MCF 10A (cell line): Measurements from ENCODE around the gene DENND2A. TPM values are rescaled to one million over a fixed set of nuclear protein-coding genes. Genes with fewer than 3 reads are reported as not detected.
A peak's percentile ranks its signal among the peaks of the same experiment; 100 is the strongest.

Experiments
- BruUV-seq: library from RNA; stranded (reverse); fragments of 400-500 nt; replicated peaks from 2 replicates; lab custom pipeline; 2021; lab: Mats Ljungman, UMichigan
- CTCF ChIA-PET: fragments of 300-600 bp; sonication (Branson Sonifier 250); formaldehyde crosslinking; extraction: SDS; loops from one replicate; lab custom pipeline; 2021; ENCODE audit warnings: antibody characterized with exemption, inconsistent platforms; lab: Yijun Ruan, JAX
- POLR2A ChIA-PET: fragments of 300-600, 350-650 bp; sonication (Branson Sonifier 250); formaldehyde crosslinking; extraction: SDS; loops from one replicate; lab custom pipeline; 2020; ENCODE audit warnings: antibody characterized with exemption, inconsistent platforms; lab: Yijun Ruan, JAX
- DNase-seq: peaks from one replicate; pipeline ENCODE4 v3.0.0-alpha.2; 2018; ENCODE audit not compliant: unreplicated experiment
- H3K27ac Mint-ChIP-seq: one replicate; pipeline ENCODE4 v1.8.0; 2022; ENCODE audit warnings: mild to moderate bottlenecking, low read depth, mixed read lengths; ENCODE audit not compliant: unreplicated experiment
- H3K27me3 Mint-ChIP-seq: one replicate; pipeline ENCODE4 v1.8.0; 2022; ENCODE audit warnings: mixed read lengths; ENCODE audit not compliant: insufficient read depth, unreplicated experiment
- H3K36me3 Mint-ChIP-seq: one replicate; pipeline ENCODE4 v1.8.0; 2022; ENCODE audit warnings: mild to moderate bottlenecking, moderate library complexity, mixed read lengths; ENCODE audit not compliant: insufficient read depth, unreplicated experiment
- H3K4me1 Mint-ChIP-seq: one replicate; pipeline ENCODE4 v1.8.0; 2022; ENCODE audit warnings: mixed read lengths; ENCODE audit not compliant: insufficient read depth, unreplicated experiment
- H3K4me3 Mint-ChIP-seq: one replicate; pipeline ENCODE4 v1.8.0; 2022; ENCODE audit warnings: mild to moderate bottlenecking, moderate library complexity, mixed read lengths; ENCODE audit not compliant: unreplicated experiment
- H3K9me3 Mint-ChIP-seq: one replicate; pipeline ENCODE4 v1.8.0; 2022; ENCODE audit warnings: mixed read lengths; ENCODE audit not compliant: unreplicated experiment
- CTCF ChIP-seq: fragments of 200-600 bp; IDR thresholded peaks from one replicate; pipeline ENCODE4 v1.8.0; 2022; ENCODE audit warnings: antibody characterized with exemption, mild to moderate bottlenecking; ENCODE audit not compliant: unreplicated experiment
- intact Hi-C: fragments of 100-400 bp; cut with micrococcal nuclease; formaldehyde crosslinking; loops from 2 replicates; pipeline ENCODE4 v1.14.1; 2022
- total RNA-seq: library from RNA; stranded (reverse); gene quantifications from 2 replicates; pipeline ENCODE4 v1.2.3, GENCODE V29; 2022

DENND2A gene
- total RNA-seq, 1 experiment from 2014 or later = 0.26 TPM

GRCh38 chr7:140526214-140526613 lies 114.4 kb downstream of the DENND2A start:
- CTCF ChIA-PET = interaction anchor here (0.9 to 2.3 kb wide), 5 partner anchors 9 to 127 kb away, joined by 3 to 21 read pairs (median 3); no protein-coding TSS in a partner anchor
- intact Hi-C loops = no loop called here

GRCh38 chr7:140525743-140526142 lies 114.9 kb downstream of the DENND2A start:
- DNase-seq = peak; percentile 84
- no peaks in the 10 kb centered on the region for H3K36me3 Mint-ChIP-seq
- BruUV-seq = no TSS peak
- H3K4me3 Mint-ChIP-seq = no peak overlapping the region
- peaks cover 8% of the 10 kb centered on the region for H3K4me1 Mint-ChIP-seq
- H3K27me3 Mint-ChIP-seq = peaks cover 1% of the 10 kb centered on the region
- intact Hi-C loops = no loop called here
- ChIA-PET CTCF (interaction anchor here (0.6 to 2.3 kb wide), 8 partner anchors 8 to 172 kb away, joined by 3 to 21 read pairs (median 3); no protein-coding TSS in a partner anchor), POLR2A (interaction anchor here (0.8 to 1.1 kb wide), 3 partner anchors 10 to 48 kb away, joined by 3 read pairs; no protein-coding TSS in a partner anchor)
- H3K27ac Mint-ChIP-seq = no peak overlapping the region
- no peak for TF ChIP-seq CTCF
- H3K9me3 Mint-ChIP-seq = no peaks in the 10 kb centered on the region

More at GRCh38 chr7:140526214-140526613, 114.4 kb downstream of the DENND2A start:
- no peak overlapping the region for H3K27ac Mint-ChIP-seq
- POLR2A ChIA-PET = interaction anchor here (1.0 to 1.1 kb wide), 2 partner anchors 14 to 48 kb away, joined by 3 read pairs; no protein-coding TSS in a partner anchor
- TF ChIP-seq CTCF = no peak
- no peak for DNase-seq
- peaks cover 8% of the 10 kb centered on the region for H3K4me1 Mint-ChIP-seq
- no peaks in the 10 kb centered on the region for H3K36me3 Mint-ChIP-seq
- H3K27me3 Mint-ChIP-seq = peaks cover 6% of the 10 kb centered on the region
- no peaks in the 10 kb centered on the region for H3K9me3 Mint-ChIP-seq
- no peak overlapping the region for H3K4me3 Mint-ChIP-seq
- no TSS peak for BruUV-seq

- no peak overlapping the region for H3K27ac Mint-ChIP-seq
- no peaks in the 10 kb centered on the region for H3K27me3 Mint-ChIP-seq
- peaks cover 5% of the 10 kb centered on the region for H3K36me3 Mint-ChIP-seq
- DNase-seq = no peak
- H3K9me3 Mint-ChIP-seq = no peaks in the 10 kb centered on the region
- H3K4me1 Mint-ChIP-seq = peaks cover 13% of the 10 kb centered on the region
- no peak overlapping the region for H3K4me3 Mint-ChIP-seq
- ChIA-PET POLR2A (interaction anchor here (0.5 kb wide), 1 partner anchor 981 kb away, joined by 3 read pairs; no protein-coding TSS in a partner anchor), CTCF (interaction anchor here (0.6 to 5.6 kb wide), 3 partner anchors 131 to 139 kb away, joined by 3 to 61 read pairs (median 3); no protein-coding TSS in a partner anchor)
- no TSS peak for BruUV-seq
- intact Hi-C loops = no loop called here
- TF ChIP-seq CTCF = no peak
These were observed 119.2 kb downstream of the DENND2A start for GRCh38 chr7:140521421-140521820.

GRCh38 chr7:140519007-140519399 lies 121.6 kb downstream of the DENND2A start:
- no TSS peak for BruUV-seq
- Mint-ChIP-seq H3K27ac (no peak overlapping the region), H3K4me1 (peaks cover 6% of the 10 kb centered on the region), H3K4me3 (no peak overlapping the region), H3K36me3 (peaks cover 5% of the 10 kb centered on the region), H3K9me3 (no peaks in the 10 kb centered on the region), H3K27me3 (no peaks in the 10 kb centered on the region)
- CTCF ChIA-PET = interaction anchor here (0.9 to 5.6 kb wide), 8 partner anchors 18 to 156 kb away, joined by 3 to 61 read pairs (median 5); no protein-coding TSS in a partner anchor
- POLR2A ChIA-PET = no interaction called here
- intact Hi-C loops = loop anchor here (2.0 to 10.0 kb wide), 2 partner anchors 76 to 1016 kb away; no protein-coding TSS in a partner anchor
- TF ChIP-seq CTCF = no peak
- no peak for DNase-seq
